ENCODE data around the gene SH2B3. TPM values are rescaled to one million over a fixed set of nuclear protein-coding genes. Genes with fewer than 3 reads are reported as not detected.

Gene SH2B3
- total and polyA plus RNA-seq, 2 of the 13 experiments (the other 11 are each of a cell fraction or from before 2014, with no cell fraction given): 6.8 to 6.9 TPM

GRCh38 chr12:111367661-111368221 lies 38.0 kb upstream of the SH2B3 start (continued):
- no peak for TF ChIP-seq ZNF142 (CRISPR knock-in tag; IDR thresholded peaks at IDR 0.05)
- TF ChIP-seq GPBP1L1 (CRISPR knock-in tag; IDR thresholded peaks at IDR 0.05): no peak
- no peak for TF ChIP-seq FOSL1 (CRISPR knock-in tag; IDR thresholded peaks at IDR 0.05; ENCODE audit: borderline replicate concordance)
- peak; percentile 72 for TF ChIP-seq POLR2G (IDR thresholded peaks at IDR 0.05; ENCODE audit: low read depth, low read length)
- no peak for TF ChIP-seq ONECUT2 (CRISPR knock-in tag; IDR thresholded peaks at IDR 0.05)
- TF ChIP-seq ZNF616 (CRISPR knock-in tag; IDR thresholded peaks at IDR 0.05; ENCODE audit: low read depth): no peak
- TF ChIP-seq ERF (CRISPR knock-in tag; IDR thresholded peaks at IDR 0.05): peak; percentile 92
- TF ChIP-seq POGK (CRISPR knock-in tag; conservative IDR thresholded peaks at IDR 0.05): peak; percentile 88
- no peak for TF ChIP-seq PLRG1 (conservative IDR thresholded peaks at IDR 0.05)
- no peak for TF ChIP-seq CENPT (CRISPR knock-in tag; IDR thresholded peaks at IDR 0.05; ENCODE audit: low read depth)
- no peak for TF ChIP-seq PCBP2 (optimal IDR thresholded peaks at IDR 0.05; ENCODE audit: low read depth, low read length, poor library complexity, severe bottlenecking)
- TF ChIP-seq TBX3 (IDR thresholded peaks at IDR 0.05; ENCODE audit: borderline replicate concordance): no peak
- TF ChIP-seq GATA4 (IDR thresholded peaks at IDR 0.05; ENCODE audit: borderline replicate concordance, low read depth): peak; percentile 89; the same call in 1 of the 2 replicates
- no peak for TF ChIP-seq ZNF263 (CRISPR knock-in tag; IDR thresholded peaks at IDR 0.05)
- TF ChIP-seq SAFB2 (CRISPR knock-in tag; IDR thresholded peaks at IDR 0.05; ENCODE audit: borderline replicate concordance, low read depth): peak; percentile 53; the same call in 1 of the 2 replicates
- TF ChIP-seq ATF7-NPFF (CRISPR knock-in tag; IDR thresholded peaks at IDR 0.05; ENCODE audit: low read depth): no peak
- TF ChIP-seq NAIF1 (CRISPR knock-in tag; IDR thresholded peaks at IDR 0.05; ENCODE audit: borderline replicate concordance): no peak
- TF ChIP-seq NCOA1 (CRISPR knock-in tag; IDR thresholded peaks at IDR 0.05): no peak
- no peak for TF ChIP-seq ZNF17 (CRISPR knock-in tag; IDR thresholded peaks at IDR 0.05)
- TF ChIP-seq MED8 (CRISPR knock-in tag; IDR thresholded peaks at IDR 0.05; ENCODE audit: insufficient replicate concordance): peak; percentile 96
- no peak for TF ChIP-seq NFE2L1 (CRISPR knock-in tag; IDR thresholded peaks at IDR 0.05; ENCODE audit: borderline replicate concordance)

Measured in HepG2 (cell line).